A549 (cell line): ENCODE results near the gene NOP9. TPM values are rescaled to one million over a fixed set of nuclear protein-coding genes. Genes with fewer than 3 reads are reported as not detected.
A peak's percentile ranks its signal among the peaks of the same experiment; 100 is the strongest.

Experiments
- ATAC-seq, 2 experiments: fragments of 200-7000 bp in 1 of 2; fragments of >200 bp in 1 of 2; cut with Nextera tagmentation in 1 of 2; cut with Tn5 transposase in 1 of 2; 3 replicates each; pipeline versions ENCODE4 v1.8.0 to v1.9.1; 2018 to 2020; ENCODE audit warnings: mild to moderate bottlenecking in 1 of 2, moderate library complexity in 1 of 2
- CTCF ChIA-PET: fragments of 300-600 bp; sonication (Branson Sonifier 250); formaldehyde crosslinking; extraction: SDS; loops from one replicate; lab custom pipeline; 2021; ENCODE audit warnings: antibody characterized with exemption, inconsistent platforms; lab: Yijun Ruan, JAX
- POLR2A ChIA-PET: fragments of 350-600 bp; formaldehyde crosslinking; extraction: SDS; loops from one replicate; lab custom pipeline; 2021; ENCODE audit warnings: antibody characterized with exemption, inconsistent platforms; lab: Yijun Ruan, JAX
- DNase-seq, 2 experiments: peaks; one replicate each; pipeline versions ENCODE4 v3.0.0 to v3.0.0-alpha.2; 2011 to 2016; ENCODE audit warnings: low read depth in 1 of 2, low spot score in 1 of 2
- FAIRE-seq: peaks from 2 replicates; lab custom pipeline; 2011; peaks lifted over from hg19 to GRCh38; lab: Jason Lieb, UNC
- H3K27ac ChIP-seq, 2 experiments: fragments of >200 bp; sonication (Bioruptor Twin); formaldehyde crosslinking; 3 replicates each; pipeline ENCODE4 v1.5.1; 2016 to 2017
- H3K4me1 ChIP-seq: fragments of >200 bp; sonication (Bioruptor Twin); formaldehyde crosslinking; 3 replicates; pipeline ENCODE4 v1.6.1; 2016
- H3K4me2 ChIP-seq: fragments of >200 bp; sonication (Bioruptor Twin); formaldehyde crosslinking; 3 replicates; pipeline ENCODE4 v1.6.1; 2016
- H3K4me3 ChIP-seq: fragments of >200 bp; sonication (Bioruptor Twin); formaldehyde crosslinking; 3 replicates; pipeline ENCODE4 v1.5.1; 2016
- H3K9me3 ChIP-seq: fragments of >200 bp; sonication (Bioruptor Twin); formaldehyde crosslinking; 3 replicates; pipeline ENCODE4 v1.6.1; 2016
- BCL3 ChIP-seq: fragments of >200 bp; sonication (Bioruptor Twin); formaldehyde crosslinking; IDR thresholded peaks from 3 replicates; pipeline ENCODE4 v1.6.1; 2016
- CHD4 ChIP-seq: fragments of 200-600 bp; sonication (generic); IDR thresholded peaks from 2 replicates; pipeline ENCODE4 v1.6.1; 2016; ENCODE audit warnings: antibody characterized with exemption, mild to moderate bottlenecking, borderline replicate concordance
- EHF ChIP-seq: fragments of 250-450 bp; sonication (Bioruptor Pico); IDR thresholded peaks from 2 replicates; pipeline ENCODE4 v1.5.0; 2020; ENCODE audit warnings: mild to moderate bottlenecking
- ESRRA ChIP-seq: fragments of 150-350 bp; IDR thresholded peaks from 2 replicates; pipeline ENCODE4 v1.6.1; 2014; ENCODE audit warnings: mild to moderate bottlenecking, low read length, borderline replicate concordance
- FOSL2 ChIP-seq, 2 experiments: fragments of 450-650 bp in 1 of 2; fragments of >200 bp in 1 of 2; sonication (Bioruptor Twin) in 1 of 2; formaldehyde crosslinking; IDR thresholded peaks; 2 replicates each; pipeline versions ENCODE4 v1.5.0 to v1.6.1; 2016 to 2020; ENCODE audit warnings: mild to moderate bottlenecking in 1 of 2, moderate library complexity in 1 of 2
- HES2 ChIP-seq: fragments of >200 bp; sonication (Bioruptor Twin); formaldehyde crosslinking; IDR thresholded peaks from 2 replicates; pipeline ENCODE4 v1.6.1; 2016
- JUN ChIP-seq, 2 experiments: fragments of >200 bp; sonication (Bioruptor Twin); formaldehyde crosslinking; IDR thresholded peaks; 2 replicates in 1 of 2; 3 replicates in 1 of 2; pipeline ENCODE4 v1.6.1; 2016 to 2017
- KDM1A ChIP-seq: fragments of 200-600 bp; sonication (generic); IDR thresholded peaks from 2 replicates; pipeline ENCODE4 v1.6.1; 2016; ENCODE audit warnings: low read depth, mild to moderate bottlenecking
- KDM5A ChIP-seq: fragments of 200-600 bp; sonication (generic); IDR thresholded peaks from 2 replicates; pipeline ENCODE4 v1.6.1; 2016; ENCODE audit warnings: antibody characterized with exemption, mild to moderate bottlenecking
- MAX ChIP-seq: IDR thresholded peaks from 2 replicates; pipeline ENCODE4 v1.6.1; 2012
- MAZ ChIP-seq: fragments of 150-350 bp; IDR thresholded peaks from 2 replicates; pipeline ENCODE4 v1.6.1; 2014; ENCODE audit warnings: antibody characterized with exemption, low read depth, low read length, borderline replicate concordance
- MYC ChIP-seq: IDR thresholded peaks from 2 replicates; pipeline ENCODE4 v1.6.1; 2012; ENCODE audit warnings: mild to moderate bottlenecking, inconsistent platforms, low read length, improper control_type of control experiment, borderline replicate concordance
- NFE2L2 ChIP-seq: fragments of 150-350 bp; conservative IDR thresholded peaks from 2 replicates; pipeline ENCODE4 v1.6.1; 2014; ENCODE audit warnings: low read length
- NPAS2 ChIP-seq: fragments of 250-450 bp; sonication (Bioruptor Pico); IDR thresholded peaks from 2 replicates; pipeline ENCODE4 v1.8.0; 2022; ENCODE audit warnings: mild to moderate bottlenecking, moderate library complexity, borderline replicate concordance
- PBX3 ChIP-seq: IDR thresholded peaks from 2 replicates; pipeline ENCODE4 v1.6.1; 2012
- PHF8 ChIP-seq: fragments of 200-600 bp; sonication (generic); IDR thresholded peaks from 2 replicates; pipeline ENCODE4 v1.6.1; 2016; ENCODE audit warnings: low read depth, mild to moderate bottlenecking, antibody characterized with exemption, moderate library complexity, borderline replicate concordance
- POLR2A ChIP-seq: IDR thresholded peaks from 2 replicates; pipeline ENCODE4 v1.6.1; 2012; ENCODE audit warnings: mild to moderate bottlenecking, low read length
- POLR2AphosphoS2 ChIP-seq: conservative IDR thresholded peaks from 2 replicates; pipeline ENCODE4 v1.6.1; 2012; ENCODE audit warnings: low read length, improper control_type of control experiment, inconsistent platforms
- RARB ChIP-seq: fragments of 250-450 bp; sonication (Bioruptor Pico); IDR thresholded peaks from 2 replicates; pipeline ENCODE4 v1.8.0; 2021; ENCODE audit warnings: mild to moderate bottlenecking, moderate library complexity
- REST ChIP-seq: fragments of 200-600 bp; sonication (generic); IDR thresholded peaks from 2 replicates; pipeline ENCODE4 v1.6.1; 2016; ENCODE audit warnings: antibody characterized with exemption, mild to moderate bottlenecking, moderate library complexity
- RFX5 ChIP-seq: fragments of 450-650 bp; IDR thresholded peaks from 2 replicates; pipeline ENCODE4 v1.7.1; 2014; ENCODE audit warnings: antibody characterized with exemption, mild to moderate bottlenecking, moderate library complexity
- ZNF302 ChIP-seq: fragments of 250-450 bp; sonication (Bioruptor Pico); IDR thresholded peaks from 2 replicates; pipeline ENCODE4 v1.9.0; 2021; ENCODE audit warnings: inconsistent platforms, mild to moderate bottlenecking, moderate library complexity
- WGBS: methylation state at CpG from one replicate; pipeline ENCODE4 v1.1.6; 2017; ENCODE audit errors: missing lambda C conversion rate; 5-methylcytosine and 5-hydroxymethylcytosine counted together
- polyA minus RNA-seq: library from RNA; depleted of rRNA, polyadenylated mRNA; stranded (reverse); fragments of >200 nt; gene quantifications from 2 replicates; pipeline ENCODE4 v1.2.3, GENCODE V29; 2011; rRNA and poly(A)+ RNA removed
- polyA plus RNA-seq, 4 experiments: library from polyadenylated mRNA; depleted of rRNA in 3 of 4; stranded (reverse); fragments of >200 nt; fragmentation: RNase III in 1 of 4; extraction: RNeasy Plus Mini Kit Qiagen cat#74134 plus additional on column Dnase treatment in 1 of 4; gene quantifications; 2 replicates in 3 of 4; 3 replicates in 1 of 4; pipeline ENCODE4 v1.2.3, GENCODE V29; 2011 to 2017

The NOP9 gene
- polyA plus RNA-seq (2011; rRNA removed) (16.5 and 23.6 TPM in 2 replicates), polyA plus RNA-seq (2017; fragmentation: RNase III; extraction: RNeasy Plus Mini Kit Qiagen cat#74134 plus additional on column Dnase treatment) (23.0 to 24.5 TPM (median 24.2 TPM) in 3 replicates), polyA minus RNA-seq (45.7 and 46.9 TPM in 2 replicates)
- polyA plus RNA-seq (2012; cell fraction: cytosol; rRNA removed): 9.3 and 11.6 TPM in 2 replicates
- polyA plus RNA-seq (2012; cell fraction: nucleus; rRNA removed): 52.4 and 55.3 TPM in 2 replicates

GRCh38 chr14:24299255-24300191 is at the start of gene NOP9, which contains the start of gene DHRS1:
TSS of gene NOP9 (plus strand) at chr14:24299850. CDS start at chr14:24299955, 105 bp downstream.
TSS of gene DHRS1 (minus strand) at chr14:24299780. CDS start at chr14:24299106, 674 bp downstream.
- 2% methylated on average over 26 of the region's 75 CpGs for WGBS
- no peaks in the 10 kb centered on the region for H3K9me3 ChIP-seq
- H3K4me2 ChIP-seq: peak within 1 kb of the TSS; percentile 81
- H3K27ac ChIP-seq: peak within 1 kb of the TSS; percentile 82 to 92
- FAIRE-seq (no peak), DNase-seq (peak; percentile 87 to 91), ATAC-seq (peak; percentile 62 to 82)
- no peak for TF ChIP-seq EHF (CRISPR knock-in tag)
- TF ChIP-seq REST: peak; percentile 36; the same call in 1 of the 2 replicates
- TF ChIP-seq HES2: no peak
- peak; percentile 86 for TF ChIP-seq MAX
- TF ChIP-seq ZNF302 (CRISPR knock-in tag): no peak
- peak; percentile 85 for TF ChIP-seq KDM5A
- TF ChIP-seq MYC: peak; percentile 55; the same call in 1 of the 2 replicates
- no peak for TF ChIP-seq NPAS2 (CRISPR knock-in tag)
- peak; percentile 78; the same call in 1 of the 2 replicates for TF ChIP-seq PHF8
- TF ChIP-seq NFE2L2: no peak
- TF ChIP-seq FOSL2 (IDR thresholded peaks at IDR 0.05): no peak
- TF ChIP-seq FOSL2 (CRISPR knock-in tag; IDR thresholded peaks at IDR 0.05): peak; percentile 40; the same call in 1 of the 2 replicates
- 0 out of 2 replicates have a peak, but pooled peaks have one; percentile 23 for TF ChIP-seq RFX5
- TF ChIP-seq BCL3: 0 out of 3 replicates have a peak, but pooled peaks have one; percentile 49
- TF ChIP-seq POLR2A: peak; percentile 61
- peak; percentile 45 to 74; a peak in 2 of 5 replicates for TF ChIP-seq JUN (IDR thresholded peaks at IDR 0.05)
- peak; percentile 45; the same call in 1 of the 2 replicates for TF ChIP-seq MAZ
- H3K4me1 ChIP-seq: peaks cover 15% of the 10 kb centered on the region; the same call in 2 of the 3 replicates
- ChIA-PET CTCF (interaction anchor here (0.9 to 46.6 kb wide), 8 partner anchors 11 to 130 kb away, joined by 3 to 1142 read pairs (median 70); partner anchors contain the start of genes CBLN3, CIDEB, KHNYN and LTB4R), POLR2A (interaction anchor here (1.0 to 3.4 kb wide), 8 partner anchors 8 to 132 kb away, joined by 4 to 53 read pairs (median 6); partner anchors contain the start of genes CHMP4A, CIDEB, KHNYN and RABGGTA)
- H3K4me3 ChIP-seq: peak within 1 kb of the TSS; percentile 81

- no peak overlapping the region for H3K27ac ChIP-seq
- TF ChIP-seq RARB (CRISPR knock-in tag) (no peak), POLR2AphosphoS2 (no peak), CHD4 (no peak), PBX3 (no peak), KDM1A (no peak), ESRRA (no peak)
- TF ChIP-seq, all 56 proteins: peak for 0
- Histone ChIP-seq H3K4me2 (no peak overlapping the region), H3K4me3 (no peak overlapping the region), H3K4me1 (peaks cover 5% of the 10 kb centered on the region; the same call in 1 of the 3 replicates), H3K9me3 (no peaks in the 10 kb centered on the region)
- no peak for DNase-seq
- ChIA-PET CTCF (interaction anchor here (10.7 to 21.7 kb wide), 2 partner anchors 8 to 51 kb away, joined by 76 to 601 read pairs; partner anchors contain the start of genes CIDEB, DHRS1, LTB4R and LTB4R2), POLR2A (interaction anchor here (1.3 to 2.1 kb wide), 2 partner anchors 8 to 21 kb away, joined by 4 to 9 read pairs; partner anchors contain the start of genes RABGGTA and TINF2)
- no peak for FAIRE-seq
- no peak for ATAC-seq
- WGBS: 42% methylated on average over 4 of the region's 4 CpGs
Observed at GRCh38 chr14:24250354-24250753, 49.3 kb upstream of the NOP9 start.
